Keratinocyte (primary cell): ENCODE results near the gene SDS. TPM values are rescaled to one million over a fixed set of nuclear protein-coding genes. Genes with fewer than 3 reads are reported as not detected.
"Not testable (repeated sequence)": the region's sequence is repeated elsewhere in the genome, so short reads cannot be mapped to it uniquely, and the experiment has no call there.

Experiments used
- DNase-seq: peaks from one replicate; pipeline ENCODE4 v3.0.0-alpha.2; 2011; ENCODE audit warnings: low read depth, missing footprints, low spot score
- FAIRE-seq: peaks from 2 replicates; lab custom pipeline; 2011; peaks lifted over from hg19 to GRCh38; lab: Jason Lieb, UNC
- H2AFZ ChIP-seq: 2 replicates; pipeline ENCODE4 v1.6.0; 2012; ENCODE audit warnings: low read length, control low read depth, inconsistent platforms; ENCODE audit not compliant: control insufficient read depth
- H3K27ac ChIP-seq: 2 replicates; pipeline ENCODE4 v1.5.1; 2011; ENCODE audit warnings: low read length; ENCODE audit not compliant: control insufficient read depth, insufficient read depth
- H3K27me3 ChIP-seq: 3 replicates; pipeline ENCODE4 v1.6.0; 2011; ENCODE audit warnings: low read length; ENCODE audit not compliant: control insufficient read depth, insufficient read depth; ENCODE audit errors: extremely low read depth
- H3K36me3 ChIP-seq, 2 experiments: 2 replicates in 1 of 2; 3 replicates in 1 of 2; pipeline ENCODE4 v1.5.1; 2011; ENCODE audit warnings: low read length in 2 of 2, mild to moderate bottlenecking in 1 of 2; ENCODE audit not compliant: control insufficient read depth in 2 of 2, insufficient read depth in 2 of 2; ENCODE audit errors: extremely low read depth in 1 of 2
- H3K4me1 ChIP-seq: 3 replicates; pipeline ENCODE4 v1.5.1; 2011; ENCODE audit warnings: low read length; ENCODE audit not compliant: control insufficient read depth, insufficient read depth; ENCODE audit errors: extremely low read depth
- H3K4me2 ChIP-seq: 3 replicates; pipeline ENCODE4 v1.6.0; 2011; ENCODE audit warnings: low read depth, low read length; ENCODE audit not compliant: control insufficient read depth, insufficient read depth; ENCODE audit errors: extremely low read depth
- H3K4me3 ChIP-seq, 3 experiments: fragments of 200-600 bp in 1 of 3; sonication (generic) in 1 of 3; 2 replicates in 2 of 3; 3 replicates in 1 of 3; pipeline ENCODE4 v1.5.1; 2011 to 2016; ENCODE audit warnings: low read length in 3 of 3, mild to moderate bottlenecking in 3 of 3, control low read depth in 2 of 3, inconsistent platforms in 1 of 3, low read depth in 1 of 3, mixed read lengths in 1 of 3, mixed run types in 1 of 3, moderate library complexity in 1 of 3; ENCODE audit not compliant: control insufficient read depth in 2 of 3, insufficient read depth in 2 of 3; ENCODE audit errors: extremely low read depth in 1 of 3
- H3K79me2 ChIP-seq: 2 replicates; pipeline ENCODE4 v1.6.0; 2012; ENCODE audit warnings: low read length; ENCODE audit not compliant: control insufficient read depth, insufficient read depth
- H3K9ac ChIP-seq: 3 replicates; pipeline ENCODE4 v1.6.0; 2011; ENCODE audit warnings: low read length; ENCODE audit not compliant: control insufficient read depth, insufficient read depth; ENCODE audit errors: extremely low read depth
- H3K9me1 ChIP-seq: 3 replicates; pipeline ENCODE4 v1.6.0; 2011; ENCODE audit warnings: low read length; ENCODE audit not compliant: control insufficient read depth, insufficient read depth; ENCODE audit errors: extremely low read depth
- H3K9me3 ChIP-seq: 2 replicates; pipeline ENCODE4 v1.5.1; 2012; ENCODE audit warnings: low read depth, low read length; ENCODE audit not compliant: control insufficient read depth
- H4K20me1 ChIP-seq: 3 replicates; pipeline ENCODE4 v1.6.0; 2011; ENCODE audit warnings: low read length; ENCODE audit not compliant: control insufficient read depth, insufficient read depth; ENCODE audit errors: extremely low read depth
- CTCF ChIP-seq, 3 experiments: IDR thresholded peaks in 1 of 3; conservative IDR thresholded peaks in 1 of 3; optimal IDR thresholded peaks in 1 of 3; 2 replicates in 2 of 3; 3 replicates in 1 of 3; pipeline versions ENCODE3 to v1.5.1; 2011; ENCODE audit warnings: low read length in 3 of 3, mild to moderate bottlenecking in 3 of 3, moderate library complexity in 2 of 3, control low read depth in 1 of 3, inconsistent platforms in 1 of 3; ENCODE audit not compliant: insufficient read depth in 2 of 3; ENCODE audit errors: extremely low read depth in 1 of 3
- EZH2 ChIP-seq: IDR thresholded peaks from one replicate; pipeline ENCODE4 v1.6.1; 2012; ENCODE audit warnings: inconsistent platforms, mild to moderate bottlenecking, low read length, moderate library complexity
- dilution Hi-C: fragments of 300-500 bp; cut with MboI; formaldehyde crosslinking; loops from one replicate; pipeline ENCODE4 v1.7.0; 2020; ENCODE audit warnings: low sequenced_read_pairs; ENCODE audit not compliant: extremely low pct_ligation_motif_present
- polyA plus RNA-seq, 5 experiments: library from polyadenylated mRNA; depleted of rRNA in 3 of 5; stranded (reverse) in 3 of 5; stranded (forward) in 1 of 5; unstranded in 1 of 5; fragments of >200 nt; gene quantifications; 1 replicate in 1 of 5; 2 replicates in 3 of 5; 3 replicates in 1 of 5; pipeline versions ENCODE4 v1.2.1 to v1.2.3, GENCODE V29; 2011 to 2012; ENCODE audit warnings: missing spikeins in 2 of 5, low read depth in 1 of 5, low replicate concordance in 1 of 5

The SDS gene
- polyA plus RNA-seq, 1 donor (not counting 4 experiments of a cell fraction or from before 2014, with no cell fraction given) = not detected

GRCh38 chr12:113359133-113359938 is 44.4 kb downstream of the SDS start:
- no peak for DNase-seq
- Histone ChIP-seq H3K4me3 (peak overlapping the region; percentile 71 to 95 (median 74)), H3K9me3 (no peaks in the 10 kb centered on the region), H3K79me2 (peaks cover 11% of the 10 kb centered on the region), H3K36me3 (no peaks in the 10 kb centered on the region), H3K9me1 (no peaks in the 10 kb centered on the region), H2AFZ (peak overlapping the region; percentile 77), H3K4me1 (peaks cover 8% of the 10 kb centered on the region), H4K20me1 (no peaks in the 10 kb centered on the region), H3K27me3 (no peaks in the 10 kb centered on the region), H3K9ac (peak overlapping the region; percentile 72), H3K4me2 (peak overlapping the region; percentile 94), H3K27ac (peak overlapping the region; percentile 29)
- TF ChIP-seq EZH2 = no peak
- no peak for TF ChIP-seq CTCF (optimal IDR thresholded peaks at IDR 0.05 in 1 of 3, IDR thresholded peaks at IDR 0.05 in 1 of 3, conservative IDR thresholded peaks at IDR 0.05 in 1 of 3; ENCODE audit: extremely low read depth in 1 of 3, insufficient read depth in 2 of 3, low read length in 3 of 3)
- dilution Hi-C loops = no loop called here
- no peak for FAIRE-seq

DNA sequence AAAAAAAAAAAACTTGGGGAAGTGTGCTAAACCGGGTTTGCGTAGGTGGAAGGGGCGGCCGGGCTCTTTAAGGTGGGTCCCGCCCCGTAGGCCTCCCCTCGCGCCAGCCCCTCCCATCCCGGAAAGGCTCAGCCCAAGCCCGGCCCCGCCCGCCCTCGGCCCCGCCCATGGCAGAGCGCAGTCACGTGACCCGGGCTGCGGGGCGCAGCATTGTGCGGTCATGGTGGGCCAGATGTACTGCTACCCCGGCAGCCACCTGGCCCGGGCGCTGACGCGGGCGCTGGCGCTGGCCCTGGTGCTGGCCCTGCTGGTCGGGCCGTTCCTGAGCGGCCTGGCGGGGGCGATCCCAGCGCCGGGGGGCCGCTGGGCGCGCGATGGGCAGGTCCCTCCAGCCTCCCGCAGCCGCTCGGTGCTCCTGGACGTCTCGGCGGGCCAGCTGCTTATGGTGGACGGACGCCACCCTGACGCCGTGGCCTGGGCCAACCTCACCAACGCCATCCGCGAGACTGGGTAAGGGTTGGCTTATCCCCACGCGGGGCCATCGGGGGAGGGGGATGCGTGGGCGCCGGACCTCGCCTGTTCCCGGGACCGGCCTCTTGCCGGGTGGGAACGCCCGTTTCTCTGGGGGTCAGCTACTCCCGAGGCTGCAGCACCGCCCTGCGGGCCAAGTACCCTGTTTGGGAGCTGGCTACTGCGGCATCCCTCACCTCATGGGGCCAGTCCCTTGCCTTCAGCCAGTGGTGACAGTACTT is 45.1 kb downstream of the SDS start, which contains the start of gene PLBD2:
Gene PLBD2 (plus strand): TSS at position 207 of the 752 bp plus-strand sequence. CDS start 14 bp downstream, at position 221.
- H4K20me1 ChIP-seq = no peaks in the 10 kb centered on the region
- peak within 1 kb of the TSS; percentile 43 for H3K27ac ChIP-seq
- dilution Hi-C loops = no loop called here
- peaks cover 11% of the 10 kb centered on the region for H3K79me2 ChIP-seq
- peaks cover 8% of the 10 kb centered on the region for H3K4me1 ChIP-seq
- no peaks in the 10 kb centered on the region for H3K36me3 ChIP-seq
- peak within 1 kb of the TSS; percentile 71 to 95 (median 74) for H3K4me3 ChIP-seq
- no peak for FAIRE-seq
- no peaks in the 10 kb centered on the region for H3K9me1 ChIP-seq
- peak; percentile 70 for DNase-seq
- TF ChIP-seq CTCF (optimal IDR thresholded peaks at IDR 0.05 in 1 of 3, IDR thresholded peaks at IDR 0.05 in 1 of 3, conservative IDR thresholded peaks at IDR 0.05 in 1 of 3; ENCODE audit: extremely low read depth in 1 of 3, insufficient read depth in 2 of 3, low read length in 3 of 3) (peak in 1 of 3 experiments; percentile 19), EZH2 (no peak)
- peak within 1 kb of the TSS; percentile 94 for H3K4me2 ChIP-seq
- no peaks in the 10 kb centered on the region for H3K27me3 ChIP-seq
- H3K9ac ChIP-seq = peak within 1 kb of the TSS; percentile 72
- no peaks in the 10 kb centered on the region for H3K9me3 ChIP-seq
- peak within 1 kb of the TSS; percentile 88 for H2AFZ ChIP-seq

GRCh38 chr12:113354192-113354591 is 49.5 kb downstream of the SDS start:
- H3K4me1 ChIP-seq, H3K9ac ChIP-seq, H3K4me2 ChIP-seq, H3K9me3 ChIP-seq, H3K9me1 ChIP-seq, H4K20me1 ChIP-seq, DNase-seq, H3K27ac ChIP-seq, H3K27me3 ChIP-seq, H3K79me2 ChIP-seq, H2AFZ ChIP-seq, H3K36me3 ChIP-seq, FAIRE-seq, dilution Hi-C loops, H3K4me3 ChIP-seq: not testable (repeated sequence)
